Measurements from ENCODE around the gene PRIMA1.

DNA sequence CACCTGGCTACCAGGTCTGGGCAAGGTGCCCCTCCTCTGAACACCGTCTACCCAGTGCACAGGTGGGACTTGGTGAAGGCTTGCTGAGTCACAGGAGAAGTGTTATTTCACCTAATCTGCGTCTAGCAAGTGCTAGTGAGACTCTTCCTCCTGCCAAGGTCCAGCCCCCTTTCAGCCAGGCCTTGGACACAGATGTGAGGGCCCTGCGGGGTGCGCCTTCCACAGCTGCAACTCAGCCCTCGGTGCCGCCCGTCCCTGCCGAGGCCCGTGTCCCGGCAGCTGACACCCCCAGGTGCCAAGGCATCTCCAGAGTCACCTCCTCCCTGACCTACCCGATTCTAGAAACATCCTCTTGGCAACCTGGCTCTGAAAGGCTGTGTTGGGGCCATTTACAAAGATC lies 55.1 kb downstream of the PRIMA1 start:
- TF ChIP-seq, protein P1, sequence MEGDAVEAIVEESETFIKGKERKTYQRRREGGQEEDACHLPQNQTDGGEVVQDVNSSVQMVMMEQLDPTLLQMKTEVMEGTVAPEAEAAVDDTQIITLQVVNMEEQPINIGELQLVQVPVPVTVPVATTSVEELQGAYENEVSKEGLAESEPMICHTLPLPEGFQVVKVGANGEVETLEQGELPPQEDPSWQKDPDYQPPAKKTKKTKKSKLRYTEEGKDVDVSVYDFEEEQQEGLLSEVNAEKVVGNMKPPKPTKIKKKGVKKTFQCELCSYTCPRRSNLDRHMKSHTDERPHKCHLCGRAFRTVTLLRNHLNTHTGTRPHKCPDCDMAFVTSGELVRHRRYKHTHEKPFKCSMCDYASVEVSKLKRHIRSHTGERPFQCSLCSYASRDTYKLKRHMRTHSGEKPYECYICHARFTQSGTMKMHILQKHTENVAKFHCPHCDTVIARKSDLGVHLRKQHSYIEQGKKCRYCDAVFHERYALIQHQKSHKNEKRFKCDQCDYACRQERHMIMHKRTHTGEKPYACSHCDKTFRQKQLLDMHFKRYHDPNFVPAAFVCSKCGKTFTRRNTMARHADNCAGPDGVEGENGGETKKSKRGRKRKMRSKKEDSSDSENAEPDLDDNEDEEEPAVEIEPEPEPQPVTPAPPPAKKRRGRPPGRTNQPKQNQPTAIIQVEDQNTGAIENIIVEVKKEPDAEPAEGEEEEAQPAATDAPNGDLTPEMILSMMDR (conservative IDR thresholded peaks at IDR 0.05 in 1 of 2, IDR thresholded peaks at IDR 0.05 in 1 of 2; ENCODE audit: low read depth in 1 of 2, low read length in 2 of 2): no peak
- no peak for TF ChIP-seq EZH2 (IDR thresholded peaks at IDR 0.05; ENCODE audit: low read length, missing control alignments)

Data from fibroblast of lung (primary cell).